Nephron (organoid): ENCODE data around the gene IPO9.

ENCODE experiments used
- H3K27ac Mint-ChIP-seq, 3 experiments: 2 replicates each; pipeline ENCODE4 v1.8.0; 2020; ENCODE audit warnings: mixed read lengths in 3 of 3, mild to moderate bottlenecking in 2 of 3, moderate library complexity in 1 of 3
- H3K27me3 Mint-ChIP-seq: 2 replicates; pipeline ENCODE4 v1.8.0; 2021; ENCODE audit warnings: low read depth, mild to moderate bottlenecking, moderate library complexity, mixed read lengths
- H3K36me3 Mint-ChIP-seq: 2 replicates; pipeline ENCODE4 v1.8.0; 2020; ENCODE audit warnings: low read depth, mixed read lengths
- H3K4me1 Mint-ChIP-seq: 2 replicates; pipeline ENCODE4 v1.8.0; 2020; ENCODE audit warnings: mixed read lengths
- H3K4me3 Mint-ChIP-seq, 3 experiments: 2 replicates each; pipeline ENCODE4 v1.8.0; 2020; ENCODE audit warnings: mild to moderate bottlenecking in 3 of 3, mixed read lengths in 3 of 3, moderate library complexity in 2 of 3
- H3K9me3 Mint-ChIP-seq: 2 replicates; pipeline ENCODE4 v1.8.0; 2020; ENCODE audit warnings: mixed read lengths
- CTCF ChIP-seq, 3 experiments: fragments of 200-600 bp; sonication (generic); IDR thresholded peaks; one replicate each; pipeline ENCODE4 v1.5.0; 2021; ENCODE audit warnings: antibody characterized with exemption in 3 of 3; ENCODE audit not compliant: unreplicated experiment in 3 of 3

Gene IPO9

GRCh38 chr1:201810466-201811216 is 18.3 kb upstream of the IPO9 start:
- H3K36me3 Mint-ChIP-seq, result peaks cover 83% of the 10 kb centered on the region
- no peaks in the 10 kb centered on the region for H3K9me3 Mint-ChIP-seq
- no peaks in the 10 kb centered on the region for H3K27me3 Mint-ChIP-seq
- no peak overlapping the region for H3K27ac Mint-ChIP-seq
- TF ChIP-seq CTCF (IDR thresholded peaks at IDR 0.05; ENCODE audit: unreplicated experiment in 3 of 3), result no peak
- H3K4me1 Mint-ChIP-seq, result no peaks in the 10 kb centered on the region
- H3K4me3 Mint-ChIP-seq, result no peak overlapping the region

GRCh38 chr1:201813226-201813625 is 15.7 kb upstream of the IPO9 start:
- Mint-ChIP-seq H3K4me3 (no peak overlapping the region), H3K9me3 (no peaks in the 10 kb centered on the region), H3K4me1 (no peaks in the 10 kb centered on the region), H3K27ac (no peak overlapping the region), H3K36me3 (peaks cover 75% of the 10 kb centered on the region), H3K27me3 (no peaks in the 10 kb centered on the region)
- TF ChIP-seq CTCF (IDR thresholded peaks at IDR 0.05; ENCODE audit: unreplicated experiment in 3 of 3), result no peak

- no peak for TF ChIP-seq CTCF (IDR thresholded peaks at IDR 0.05; ENCODE audit: unreplicated experiment in 3 of 3)
- H3K9me3 Mint-ChIP-seq, result no peaks in the 10 kb centered on the region
- H3K36me3 Mint-ChIP-seq, result peaks cover 82% of the 10 kb centered on the region
- no peak overlapping the region for H3K27ac Mint-ChIP-seq
- no peaks in the 10 kb centered on the region for H3K27me3 Mint-ChIP-seq
- H3K4me1 Mint-ChIP-seq, result peaks cover 10% of the 10 kb centered on the region
- H3K4me3 Mint-ChIP-seq, result no peak overlapping the region
These were observed 12.6 kb upstream of the IPO9 start for GRCh38 chr1:201816309-201816854.

- no peak for TF ChIP-seq CTCF (IDR thresholded peaks at IDR 0.05; ENCODE audit: unreplicated experiment in 3 of 3)
- H3K4me1 Mint-ChIP-seq, result peaks cover 10% of the 10 kb centered on the region
- peaks cover 81% of the 10 kb centered on the region for H3K36me3 Mint-ChIP-seq
- H3K4me3 Mint-ChIP-seq, result no peak overlapping the region
- no peaks in the 10 kb centered on the region for H3K9me3 Mint-ChIP-seq
- no peaks in the 10 kb centered on the region for H3K27me3 Mint-ChIP-seq
- peak overlapping the region; percentile 72 to 92 (median 83) for H3K27ac Mint-ChIP-seq
These were observed 9.8 kb upstream of the IPO9 start for GRCh38 chr1:201818971-201819750.

- Mint-ChIP-seq H3K27ac (peak overlapping the region; percentile 83 to 92 (median 90)), H3K4me3 (peak overlapping the region in 1 of 3 experiments; percentile 18), H3K4me1 (peaks cover 10% of the 10 kb centered on the region), H3K27me3 (no peaks in the 10 kb centered on the region), H3K9me3 (no peaks in the 10 kb centered on the region), H3K36me3 (peaks cover 73% of the 10 kb centered on the region)
- no peak for TF ChIP-seq CTCF (IDR thresholded peaks at IDR 0.05; ENCODE audit: unreplicated experiment in 3 of 3)
These were observed 8.5 kb upstream of the IPO9 start for GRCh38 chr1:201820413-201820812.
